Omental fat pad (tissue), 4 donors: Measurements from ENCODE around the gene KANSL1. TPM values are rescaled to one million over a fixed set of nuclear protein-coding genes. Genes with fewer than 3 reads are reported as not detected.

ENCODE experiments used
- ATAC-seq: fragments of 150-250 bp; one replicate; pipeline ENCODE4 v1.9.1; 2016; ENCODE audit warnings: mild to moderate bottlenecking, moderate library complexity; ENCODE audit not compliant: low FRiP score
- DNase-seq: peaks from one replicate; pipeline ENCODE4 v3.0.0-alpha.2; 2019; ENCODE audit warnings: low spot score
- CTCF ChIP-seq, 3 donors: fragments of 450-650 bp; IDR thresholded peaks; one replicate each; pipeline ENCODE4 v1.5.1; 2016 to 2017; ENCODE audit warnings: antibody characterized with exemption in 3 of 3, mild to moderate bottlenecking in 3 of 3, moderate library complexity in 2 of 3
- total RNA-seq, 4 donors: library from RNA; depleted of rRNA; stranded (reverse); fragments of >200 nt; gene quantifications; one replicate each; pipeline ENCODE4 v1.1.0, GENCODE V29; 2016

KANSL1 gene
- total RNA-seq, 4 donors from 2014 or later = 48.9 to 109 (median 57.4) TPM

- TF ChIP-seq CTCF (IDR thresholded peaks at IDR 0.05) = no peak
- DNase-seq (no peak), ATAC-seq (no peak)
These were observed 12.7 kb upstream of the KANSL1 start for GRCh38 chr17:46205975-46206374.

GRCh38 chr17:46202424-46202823, 9.2 kb upstream of the KANSL1 start:
- no peak for ATAC-seq
- no peak for TF ChIP-seq CTCF (IDR thresholded peaks at IDR 0.05)

GRCh38 chr17:46201491-46201890, 8.3 kb upstream of the KANSL1 start:
- ATAC-seq (no peak), DNase-seq (no peak)
- TF ChIP-seq CTCF (IDR thresholded peaks at IDR 0.05) = no peak

More at GRCh38 chr17:46202424-46202823, 9.2 kb upstream of the KANSL1 start:
- no peak for DNase-seq

- ATAC-seq (no peak), DNase-seq (no peak)
- TF ChIP-seq CTCF (IDR thresholded peaks at IDR 0.05) = no peak
These were observed 7.0 kb upstream of the KANSL1 start for GRCh38 chr17:46200197-46200596.

- TF ChIP-seq CTCF (IDR thresholded peaks at IDR 0.05) = no peak
- DNase-seq = no peak
- ATAC-seq = no peak
These were observed 6.2 kb upstream of the KANSL1 start for GRCh38 chr17:46199379-46199778.

- no peak for TF ChIP-seq CTCF (IDR thresholded peaks at IDR 0.05)
- DNase-seq (no peak), ATAC-seq (no peak)
These were observed 5.0 kb upstream of the KANSL1 start for GRCh38 chr17:46198233-46198632.

- no peak for DNase-seq
These were observed 4.3 kb upstream of the KANSL1 start for GRCh38 chr17:46197530-46197929.

More at GRCh38 chr17:46197530-46197929, 4.3 kb upstream of the KANSL1 start:
- no peak for ATAC-seq
- TF ChIP-seq CTCF (IDR thresholded peaks at IDR 0.05) = no peak
